ENCODE results near the gene LDOC1. TPM values are rescaled to one million over a fixed set of nuclear protein-coding genes. Genes with fewer than 3 reads are reported as not detected.

Gene LDOC1
- total RNA-seq, 1 experiment from 2014 or later = 16.9 TPM

GRCh38 chrX:141220342-141221008, 43.5 kb upstream of the LDOC1 start (continued):
- TF ChIP-seq AFF4 (CRISPR knock-in tag; IDR thresholded peaks at IDR 0.05; ENCODE audit: borderline replicate concordance) (no peak), JAZF1 (CRISPR knock-in tag; IDR thresholded peaks at IDR 0.05) (no peak), IRF1 (CRISPR knock-in tag; IDR thresholded peaks at IDR 0.05) (no peak), SOX15 (CRISPR knock-in tag; IDR thresholded peaks at IDR 0.05) (no peak)

- Mint-ChIP-seq H3K36me3 (0 out of 2 replicates have a peak, but pooled peaks cover 4% of the 10 kb centered on the region), H3K4me3 (no peak overlapping the region), H3K27me3 (ENCODE audit: low read depth) (no peaks in the 10 kb centered on the region; the same call in 1 of the 2 replicates), H3K9me3 (peaks cover 7% of the 10 kb centered on the region), H3K4me1 (no peaks in the 10 kb centered on the region), H3K27ac (no peak overlapping the region)
- CTCF ChIA-PET = no interaction called here
- DNase-seq (ENCODE audit: low spot score) (no peak), ATAC-seq (no peak)
- POLR2A ChIA-PET = no interaction called here
- TF ChIP-seq CREM (CRISPR knock-in tag; IDR thresholded peaks at IDR 0.05) = no peak
- no peak for TF ChIP-seq E2F4 (CRISPR knock-in tag; IDR thresholded peaks at IDR 0.05; ENCODE audit: borderline replicate concordance, low read depth)
- TF ChIP-seq ETV6 (CRISPR knock-in tag; IDR thresholded peaks at IDR 0.05) = no peak
- no peak for TF ChIP-seq ZSCAN18 (CRISPR knock-in tag; IDR thresholded peaks at IDR 0.05)
These were observed 37.3 kb upstream of the LDOC1 start for GRCh38 chrX:141214196-141214595.

- no peak for DNase-seq (ENCODE audit: low spot score)
- peaks cover 6% of the 10 kb centered on the region for H3K36me3 Mint-ChIP-seq
- H3K27ac Mint-ChIP-seq = no peak overlapping the region
- H3K9me3 Mint-ChIP-seq = peaks cover 9% of the 10 kb centered on the region; the same call in 1 of the 2 replicates
- no peak overlapping the region for H3K4me3 Mint-ChIP-seq
- no peak for ATAC-seq
- 0 out of 2 replicates have a peak, but pooled peaks cover 2% of the 10 kb centered on the region for H3K4me1 Mint-ChIP-seq
- ChIA-PET POLR2A (no interaction called here), CTCF (no interaction called here)
- H3K27me3 Mint-ChIP-seq (ENCODE audit: low read depth) = peaks cover 3% of the 10 kb centered on the region; the same call in 1 of the 2 replicates
- TF ChIP-seq CDX4 (CRISPR knock-in tag; IDR thresholded peaks at IDR 0.05; ENCODE audit: borderline replicate concordance) (no peak), PRDM15 (CRISPR knock-in tag; IDR thresholded peaks at IDR 0.05) (no peak), ZMAT4 (CRISPR knock-in tag; IDR thresholded peaks at IDR 0.05) (no peak), USF2 (CRISPR knock-in tag; IDR thresholded peaks at IDR 0.05) (no peak), CBFB (CRISPR knock-in tag; IDR thresholded peaks at IDR 0.05; ENCODE audit: low read depth) (no peak), MLX (CRISPR knock-in tag; IDR thresholded peaks at IDR 0.05) (no peak), NFE2L1 (CRISPR knock-in tag; IDR thresholded peaks at IDR 0.05) (no peak), EMX1 (CRISPR knock-in tag; IDR thresholded peaks at IDR 0.05) (no peak), ZNF396 (CRISPR knock-in tag; IDR thresholded peaks at IDR 0.05; ENCODE audit: borderline replicate concordance) (no peak), JAZF1 (CRISPR knock-in tag; IDR thresholded peaks at IDR 0.05) (no peak), SMAD3 (CRISPR knock-in tag; IDR thresholded peaks at IDR 0.05; ENCODE audit: borderline replicate concordance) (no peak)
These were observed 25.0 kb upstream of the LDOC1 start for GRCh38 chrX:141201962-141202361.
